Osteoblast (primary cell): Measurements from ENCODE around the gene TIMP2. TPM values are rescaled to one million over a fixed set of nuclear protein-coding genes. Genes with fewer than 3 reads are reported as not detected.
A peak's percentile ranks its signal among the peaks of the same experiment; 100 is the strongest.

Experiments used
- DNase-seq: peaks from one replicate; pipeline ENCODE4 v3.0.0; 2011; ENCODE audit warnings: low spot score, mixed read lengths; ENCODE audit not compliant: insufficient read length; ENCODE audit errors: missing footprints
- H2AFZ ChIP-seq: 2 replicates; pipeline ENCODE4 v1.6.0; 2011; ENCODE audit warnings: mild to moderate bottlenecking, low read length
- H3K27ac ChIP-seq: 2 replicates; pipeline ENCODE4 v1.5.1; 2011; ENCODE audit warnings: mild to moderate bottlenecking, low read depth, low read length, moderate library complexity
- H3K27me3 ChIP-seq: 2 replicates; pipeline ENCODE4 v1.6.0; 2012; ENCODE audit warnings: mild to moderate bottlenecking, control low read depth, inconsistent platforms, low read length, moderate library complexity; ENCODE audit not compliant: insufficient read depth
- H3K36me3 ChIP-seq: 2 replicates; pipeline ENCODE4 v1.5.1; 2011; ENCODE audit warnings: mild to moderate bottlenecking, low read length, control low read depth, moderate library complexity; ENCODE audit not compliant: insufficient read depth
- H3K4me1 ChIP-seq: 2 replicates; pipeline ENCODE4 v1.5.1; 2011; ENCODE audit warnings: mild to moderate bottlenecking, low read length, control low read depth, moderate library complexity; ENCODE audit not compliant: insufficient read depth
- H3K4me2 ChIP-seq: 2 replicates; pipeline ENCODE4 v1.6.0; 2011; ENCODE audit warnings: mild to moderate bottlenecking, low read length; ENCODE audit not compliant: insufficient read depth
- H3K4me3 ChIP-seq: fragments of 200-600 bp; sonication (generic); 3 replicates; pipeline ENCODE4 v1.5.1; 2012; ENCODE audit warnings: mild to moderate bottlenecking, low read length, inconsistent platforms; ENCODE audit not compliant: insufficient read depth
- H3K79me2 ChIP-seq: 2 replicates; pipeline ENCODE4 v1.6.0; 2012; ENCODE audit warnings: mild to moderate bottlenecking, low read length, control low read depth, inconsistent platforms; ENCODE audit not compliant: insufficient read depth
- H3K9me3 ChIP-seq: 2 replicates; pipeline ENCODE4 v1.5.1; 2011; ENCODE audit warnings: low read depth, low read length, control low read depth
- H4K20me1 ChIP-seq: 2 replicates; pipeline ENCODE4 v1.6.0; 2012; ENCODE audit warnings: mild to moderate bottlenecking, low read length, control low read depth; ENCODE audit not compliant: insufficient read depth
- total RNA-seq: library from RNA; depleted of rRNA; stranded (reverse); fragments of >200 nt; gene quantifications from 2 replicates; pipeline ENCODE4 v1.2.3, GENCODE V29; 2012
- TF ChIP-seq, protein P1 (sequence below): IDR thresholded peaks from 2 replicates; pipeline ENCODE4 v1.5.1; 2011; ENCODE audit warnings: mild to moderate bottlenecking, low read depth, low read length, moderate library complexity; ENCODE audit errors: extremely low read depth

Gene TIMP2
- total RNA-seq, 1 donor, result 164 TPM

DNA sequence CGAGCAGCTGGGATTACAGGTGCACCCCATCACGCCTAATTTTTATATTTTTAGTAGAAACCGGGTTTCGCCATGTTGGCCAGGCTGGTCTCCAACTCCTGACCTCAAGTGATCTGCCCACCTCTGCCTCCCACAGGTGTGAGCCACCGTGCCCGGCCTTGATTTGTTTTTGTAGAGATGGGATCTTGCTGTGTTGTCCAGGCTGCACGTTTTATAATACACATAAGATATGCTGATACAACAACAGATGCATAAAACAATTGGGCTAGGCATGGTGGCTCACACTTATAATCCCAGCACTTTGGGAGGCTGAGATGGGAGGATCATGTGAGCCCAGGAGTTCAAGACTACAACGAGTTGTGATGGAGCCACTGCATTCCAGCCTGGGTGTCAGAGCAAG lies 90.6 kb downstream of the TIMP2 start:
- peaks cover 93% of the 10 kb centered on the region for H3K79me2 ChIP-seq
- H3K4me1 ChIP-seq, result peaks cover 13% of the 10 kb centered on the region
- H4K20me1 ChIP-seq, result peaks cover 37% of the 10 kb centered on the region
- no peaks in the 10 kb centered on the region for H3K9me3 ChIP-seq
- H3K27ac ChIP-seq, result no peak overlapping the region
- no peak overlapping the region for H3K4me3 ChIP-seq
- no peak overlapping the region for H3K4me2 ChIP-seq
- H3K36me3 ChIP-seq, result peaks cover 73% of the 10 kb centered on the region
- no peak for DNase-seq
- no peak overlapping the region for H2AFZ ChIP-seq
- TF ChIP-seq, protein P1, sequence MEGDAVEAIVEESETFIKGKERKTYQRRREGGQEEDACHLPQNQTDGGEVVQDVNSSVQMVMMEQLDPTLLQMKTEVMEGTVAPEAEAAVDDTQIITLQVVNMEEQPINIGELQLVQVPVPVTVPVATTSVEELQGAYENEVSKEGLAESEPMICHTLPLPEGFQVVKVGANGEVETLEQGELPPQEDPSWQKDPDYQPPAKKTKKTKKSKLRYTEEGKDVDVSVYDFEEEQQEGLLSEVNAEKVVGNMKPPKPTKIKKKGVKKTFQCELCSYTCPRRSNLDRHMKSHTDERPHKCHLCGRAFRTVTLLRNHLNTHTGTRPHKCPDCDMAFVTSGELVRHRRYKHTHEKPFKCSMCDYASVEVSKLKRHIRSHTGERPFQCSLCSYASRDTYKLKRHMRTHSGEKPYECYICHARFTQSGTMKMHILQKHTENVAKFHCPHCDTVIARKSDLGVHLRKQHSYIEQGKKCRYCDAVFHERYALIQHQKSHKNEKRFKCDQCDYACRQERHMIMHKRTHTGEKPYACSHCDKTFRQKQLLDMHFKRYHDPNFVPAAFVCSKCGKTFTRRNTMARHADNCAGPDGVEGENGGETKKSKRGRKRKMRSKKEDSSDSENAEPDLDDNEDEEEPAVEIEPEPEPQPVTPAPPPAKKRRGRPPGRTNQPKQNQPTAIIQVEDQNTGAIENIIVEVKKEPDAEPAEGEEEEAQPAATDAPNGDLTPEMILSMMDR, result no peak
- H3K27me3 ChIP-seq, result no peaks in the 10 kb centered on the region

DNA sequence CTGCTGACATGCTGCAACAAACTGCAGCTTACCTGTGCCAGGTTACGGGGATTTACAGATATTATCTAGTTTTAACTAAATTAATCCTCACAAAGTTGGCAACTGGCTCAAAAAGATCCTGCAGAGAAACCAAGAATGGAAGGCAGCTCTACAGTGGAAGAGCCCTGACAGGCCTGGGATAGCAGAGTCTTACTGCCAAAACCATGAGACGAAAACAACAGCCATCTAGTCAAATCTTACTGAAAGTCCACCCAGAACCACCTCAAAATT lies 92.7 kb downstream of the TIMP2 start:
- Histone ChIP-seq H3K36me3 (peaks cover 91% of the 10 kb centered on the region), H3K79me2 (peaks cover 90% of the 10 kb centered on the region), H3K27me3 (no peaks in the 10 kb centered on the region), H3K4me2 (no peak overlapping the region), H3K4me3 (no peak overlapping the region), H3K9me3 (no peaks in the 10 kb centered on the region), H3K27ac (no peak overlapping the region), H4K20me1 (peaks cover 40% of the 10 kb centered on the region), H3K4me1 (no peaks in the 10 kb centered on the region), H2AFZ (no peak overlapping the region)
- DNase-seq, result peak; percentile 32
- TF ChIP-seq, protein P1, result no peak

DNA sequence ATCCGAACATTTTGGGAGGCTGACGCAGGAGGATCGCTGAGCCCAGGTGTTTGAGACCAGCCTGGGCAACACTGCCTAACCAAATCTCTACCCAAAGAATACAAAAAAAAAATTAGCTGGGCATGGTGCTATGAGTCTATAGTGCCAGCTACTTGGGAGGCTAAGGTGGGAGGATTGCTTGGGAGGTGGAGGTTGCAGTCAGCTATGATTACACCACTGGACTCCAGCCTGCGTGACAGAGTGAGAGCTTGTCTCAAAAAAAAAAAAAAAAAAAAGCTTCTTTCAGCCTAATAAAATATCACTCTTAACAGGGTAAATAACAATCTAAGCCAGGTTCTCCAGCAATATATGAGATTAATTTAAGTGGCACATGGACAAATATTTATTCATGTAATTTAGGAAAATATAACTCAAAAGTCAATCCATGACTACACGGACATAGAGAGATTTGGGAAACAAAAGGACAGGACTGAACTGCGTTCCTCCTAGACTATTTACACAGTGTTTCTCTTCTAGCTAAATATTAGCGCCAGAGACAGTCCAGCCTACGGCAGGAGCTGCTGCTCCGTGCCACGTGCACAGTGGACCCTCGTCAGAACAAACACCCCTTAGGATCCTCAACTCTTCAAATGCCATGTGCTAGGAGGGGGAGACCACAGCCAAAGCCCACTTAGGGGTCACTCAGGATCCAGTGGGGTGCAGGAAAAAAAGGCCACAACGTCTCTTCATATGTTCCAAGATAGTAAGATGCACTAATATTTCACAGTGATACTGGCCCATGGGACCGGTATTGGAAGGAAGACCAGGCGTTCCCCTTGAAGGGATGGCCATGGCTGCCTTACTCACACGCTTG lies 93.3 kb downstream of the TIMP2 start:
- DNase-seq, result peak; percentile 32
- no peak overlapping the region for H3K4me3 ChIP-seq
- no peak overlapping the region for H3K4me2 ChIP-seq
- no peaks in the 10 kb centered on the region for H3K4me1 ChIP-seq
- no peak overlapping the region for H2AFZ ChIP-seq
- TF ChIP-seq, protein P1, result no peak
- H3K27me3 ChIP-seq, result no peaks in the 10 kb centered on the region
- H3K79me2 ChIP-seq, result peaks cover 89% of the 10 kb centered on the region
- H3K36me3 ChIP-seq, result peaks cover 92% of the 10 kb centered on the region
- H3K27ac ChIP-seq, result no peak overlapping the region
- H4K20me1 ChIP-seq, result peaks cover 36% of the 10 kb centered on the region
- no peaks in the 10 kb centered on the region for H3K9me3 ChIP-seq

DNA sequence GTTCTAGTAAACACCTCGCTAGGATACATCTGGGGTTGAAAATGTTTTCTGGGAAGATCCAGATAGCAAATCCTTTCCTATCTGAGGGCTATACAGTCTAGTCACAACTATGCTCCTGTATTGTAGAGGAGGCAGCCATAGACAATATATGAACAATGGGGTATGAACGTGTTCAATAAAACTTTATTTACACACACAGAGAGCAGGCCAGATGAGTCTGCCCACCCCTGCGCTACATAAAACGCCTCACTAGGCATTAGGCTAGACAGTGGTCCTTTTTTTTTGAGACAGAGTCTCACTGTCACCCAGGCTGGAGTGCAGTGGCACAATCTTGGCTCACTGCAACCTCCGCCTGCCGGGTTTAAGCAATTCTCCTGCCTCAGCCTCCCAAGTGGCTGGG lies 95.7 kb downstream of the TIMP2 start:
- no peak for DNase-seq
- no peak overlapping the region for H2AFZ ChIP-seq
- H4K20me1 ChIP-seq, result peaks cover 27% of the 10 kb centered on the region
- H3K36me3 ChIP-seq, result peaks cover 91% of the 10 kb centered on the region
- no peak overlapping the region for H3K4me3 ChIP-seq
- TF ChIP-seq, protein P1, result no peak
- H3K79me2 ChIP-seq, result peaks cover 88% of the 10 kb centered on the region
- H3K4me1 ChIP-seq, result no peaks in the 10 kb centered on the region
- no peak overlapping the region for H3K4me2 ChIP-seq
- no peaks in the 10 kb centered on the region for H3K9me3 ChIP-seq
- no peaks in the 10 kb centered on the region for H3K27me3 ChIP-seq
- peak overlapping the region; percentile 8 for H3K27ac ChIP-seq
